Right lung (tissue), 5 donors: ENCODE results near the gene MMP25. TPM values are rescaled to one million over a fixed set of nuclear protein-coding genes. Genes with fewer than 3 reads are reported as not detected.
"Not testable (repeated sequence)": the region's sequence is repeated elsewhere in the genome, so short reads cannot be mapped to it uniquely, and the experiment has no call there.

ENCODE experiments used
- DNase-seq, 2 donors: peaks; one replicate each; pipeline ENCODE4 v3.0.0-alpha.2; 2013
- polyA plus RNA-seq, 5 donors: library from polyadenylated mRNA; unstranded; fragments of 120-200 nt; gene quantifications; one replicate each; pipeline versions ENCODE4 v1.2.1 to v1.2.3, GENCODE V29; 2013; ENCODE audit warnings: inconsistent platforms in 1 of 5, low replicate concordance in 1 of 5; ENCODE audit not compliant: insufficient read length in 5 of 5, insufficient read depth in 1 of 5

Gene MMP25
- polyA plus RNA-seq, 5 donors: 1.4 to 3.4 (median 2.1) TPM

- not testable (repeated sequence) for DNase-seq
These were observed 9.4 kb downstream of the MMP25 start for GRCh38 chr16:3055734-3056115.

GRCh38 chr16:3056336-3057180 is 10.2 kb downstream of the MMP25 start:
- no peak for DNase-seq

DNA sequence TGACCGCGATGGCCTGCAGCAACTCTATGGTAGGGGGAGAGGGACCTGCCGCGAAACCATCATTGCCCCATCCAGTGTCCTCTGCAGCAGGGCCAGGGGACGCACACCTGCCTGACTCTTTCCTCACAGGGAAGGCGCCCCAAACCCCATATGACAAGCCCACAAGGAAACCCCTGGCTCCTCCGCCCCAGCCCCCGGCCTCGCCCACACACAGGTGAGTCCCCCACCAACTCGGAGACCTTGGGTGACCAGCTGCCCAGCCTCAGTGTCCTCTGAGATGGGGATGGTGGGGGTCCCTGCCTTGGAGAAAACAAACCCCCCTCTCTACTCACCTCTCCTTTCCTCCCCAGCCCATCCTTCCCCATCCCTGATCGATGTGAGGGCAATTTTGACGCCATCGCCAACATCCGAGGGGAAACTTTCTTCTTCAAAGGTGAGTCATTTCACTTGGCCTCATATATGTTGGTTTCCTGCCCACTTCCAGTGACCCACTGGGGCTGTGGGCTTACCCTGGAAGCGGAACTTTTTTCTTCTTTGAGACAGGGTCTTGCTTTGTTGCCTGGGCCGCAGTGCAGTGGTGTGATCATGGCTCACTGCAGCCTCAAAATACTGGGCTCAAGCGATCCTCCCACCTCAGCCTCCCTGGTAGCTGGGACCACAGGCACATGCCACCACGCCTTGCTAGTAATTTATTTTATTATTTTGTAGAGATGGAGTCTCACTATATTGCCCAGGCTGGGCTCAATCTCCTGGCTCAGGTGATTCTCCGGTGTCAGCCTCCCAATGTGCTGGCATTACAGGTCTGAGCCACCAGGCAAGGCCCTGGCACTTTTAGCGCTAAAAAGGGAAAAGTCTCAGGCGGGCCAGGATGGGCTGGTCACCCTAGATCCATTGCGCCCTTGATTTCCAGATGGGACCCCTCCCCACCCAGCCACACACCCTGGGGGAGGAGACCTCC is 11.1 kb downstream of the MMP25 start:
- no peak for DNase-seq

DNA sequence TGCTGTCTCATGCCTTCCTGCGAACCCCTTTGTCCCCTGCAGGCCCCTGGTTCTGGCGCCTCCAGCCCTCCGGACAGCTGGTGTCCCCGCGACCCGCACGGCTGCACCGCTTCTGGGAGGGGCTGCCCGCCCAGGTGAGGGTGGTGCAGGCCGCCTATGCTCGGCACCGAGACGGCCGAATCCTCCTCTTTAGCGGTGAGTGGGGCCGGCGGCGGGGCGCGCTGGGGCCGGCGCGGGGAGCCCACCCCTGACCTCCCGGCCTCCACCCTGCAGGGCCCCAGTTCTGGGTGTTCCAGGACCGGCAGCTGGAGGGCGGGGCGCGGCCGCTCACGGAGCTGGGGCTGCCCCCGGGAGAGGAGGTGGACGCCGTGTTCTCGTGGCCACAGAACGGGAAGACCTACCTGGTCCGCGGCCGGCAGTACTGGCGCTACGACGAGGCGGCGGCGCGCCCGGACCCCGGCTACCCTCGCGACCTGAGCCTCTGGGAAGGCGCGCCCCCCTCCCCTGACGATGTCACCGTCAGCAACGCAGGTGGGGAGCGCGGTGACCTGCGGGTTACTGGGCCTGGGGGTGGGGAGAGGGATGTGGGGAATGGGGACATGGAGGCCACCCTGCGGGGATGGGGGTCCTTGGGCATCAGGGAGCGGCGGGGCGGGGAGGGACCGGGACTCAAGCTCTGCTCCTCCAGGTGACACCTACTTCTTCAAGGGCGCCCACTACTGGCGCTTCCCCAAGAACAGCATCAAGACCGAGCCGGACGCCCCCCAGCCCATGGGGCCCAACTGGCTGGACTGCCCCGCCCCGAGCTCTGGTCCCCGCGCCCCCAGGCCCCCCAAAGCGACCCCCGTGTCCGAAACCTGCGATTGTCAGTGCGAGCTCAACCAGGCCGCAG is 12.0 kb downstream of the MMP25 start:
- no peak for DNase-seq

GRCh38 chr16:3059041-3059722 is 12.8 kb downstream of the MMP25 start:
- DNase-seq: peak; percentile 90 to 92

DNA sequence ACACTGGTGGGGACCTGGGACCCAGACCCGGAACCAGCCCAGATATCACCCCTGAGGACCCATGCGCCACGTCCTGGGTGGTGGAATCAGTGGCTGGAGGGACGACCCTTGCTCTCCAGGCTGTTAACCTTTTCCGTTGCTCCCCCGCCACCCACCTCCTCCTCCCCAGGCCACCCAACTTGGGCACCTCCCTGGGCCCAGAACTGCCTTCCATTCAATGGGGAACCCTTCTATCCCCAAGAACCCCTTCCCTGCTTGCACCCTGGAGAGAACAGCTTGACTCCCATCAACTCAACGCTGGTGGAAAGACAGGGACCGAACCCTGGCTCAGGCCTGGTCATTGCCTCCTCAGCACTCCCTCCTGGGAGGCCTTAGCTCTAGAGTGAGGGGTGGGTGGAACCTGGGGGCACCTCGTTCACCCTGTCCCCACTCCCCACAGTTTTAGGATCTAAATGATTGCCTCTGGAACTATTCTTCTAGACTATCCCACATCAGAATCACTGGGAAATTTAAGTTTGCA is 13.4 kb downstream of the MMP25 start:
- no peak for DNase-seq

GRCh38 chr16:3060339-3061127 is 14.2 kb downstream of the MMP25 start:
- no peak for DNase-seq

- DNase-seq: no peak
These were observed 16.2 kb downstream of the MMP25 start for GRCh38 chr16:3062553-3062952.

DNA sequence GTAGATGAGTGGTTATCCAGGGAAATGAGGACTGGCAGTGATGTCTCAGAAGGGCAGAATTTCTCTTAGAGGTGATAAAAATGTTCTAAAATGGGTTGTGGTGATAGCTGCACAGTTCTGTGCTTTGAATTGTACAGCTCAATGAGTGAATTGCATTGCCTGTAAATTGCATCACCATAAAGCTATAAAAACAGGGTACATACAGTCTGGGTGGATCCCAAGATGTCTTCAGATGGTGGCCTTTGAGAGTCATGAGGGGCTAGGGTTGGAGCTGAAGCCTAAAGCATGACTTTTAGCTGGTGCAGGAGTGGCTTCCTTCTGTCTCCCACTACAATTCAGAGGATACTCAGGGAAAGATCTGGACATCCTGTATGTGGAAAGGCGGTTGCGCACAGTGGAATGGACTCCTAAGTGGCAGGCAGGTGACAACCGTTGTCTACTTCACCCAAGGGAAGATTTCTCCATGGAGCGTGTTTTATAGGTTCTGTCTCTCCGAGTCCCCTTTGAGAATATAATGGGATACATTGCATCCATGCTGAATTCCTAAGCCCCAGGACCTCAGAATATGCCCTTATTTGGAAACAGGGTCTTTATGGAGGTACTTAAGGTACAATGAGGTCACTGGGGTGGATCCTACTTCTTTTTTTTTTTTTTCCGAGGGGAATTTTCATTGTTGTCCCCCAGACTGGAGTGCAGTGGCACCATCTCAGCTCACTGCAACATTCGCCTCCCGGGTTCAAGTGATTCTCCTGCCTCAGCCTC is 17.4 kb downstream of the MMP25 start:
- no peak for DNase-seq

- no peak for DNase-seq
These were observed 18.8 kb downstream of the MMP25 start, which contains the start of gene IL32 for GRCh38 chr16:3065069-3065741. Gene IL32, plus strand, starts transcription at chr16:3065640. Its CDS starts 172 bp downstream, at chr16:3065812.

- no peak for DNase-seq
These were observed 19.5 kb downstream of the MMP25 start for GRCh38 chr16:3065742-3066439.

GRCh38 chr16:3066440-3066748 is 20.0 kb downstream of the MMP25 start:
- no peak for DNase-seq

DNA sequence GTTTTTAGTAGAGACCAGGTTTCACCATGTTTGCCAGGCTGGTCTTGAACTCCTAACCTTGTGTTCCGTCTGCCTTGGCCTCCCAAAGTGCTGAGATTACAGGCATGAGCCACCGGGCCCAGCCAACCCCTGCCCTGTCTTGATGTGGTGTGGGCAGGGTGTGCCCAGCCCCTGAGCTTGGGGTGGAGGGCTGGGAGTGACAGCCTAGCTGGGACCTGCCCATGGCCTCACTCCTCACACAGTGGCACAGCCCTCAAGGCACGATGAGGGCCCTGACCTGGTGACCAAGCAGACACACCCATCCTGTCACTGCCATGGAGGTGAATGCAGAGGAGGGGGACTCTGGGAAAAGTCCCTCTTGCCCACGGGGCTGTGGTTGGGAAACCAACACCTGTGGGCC is 22.1 kb downstream of the MMP25 start:
- no peak for DNase-seq

- not testable (repeated sequence) for DNase-seq
These were observed 22.8 kb downstream of the MMP25 start for GRCh38 chr16:3069146-3069545.

DNA sequence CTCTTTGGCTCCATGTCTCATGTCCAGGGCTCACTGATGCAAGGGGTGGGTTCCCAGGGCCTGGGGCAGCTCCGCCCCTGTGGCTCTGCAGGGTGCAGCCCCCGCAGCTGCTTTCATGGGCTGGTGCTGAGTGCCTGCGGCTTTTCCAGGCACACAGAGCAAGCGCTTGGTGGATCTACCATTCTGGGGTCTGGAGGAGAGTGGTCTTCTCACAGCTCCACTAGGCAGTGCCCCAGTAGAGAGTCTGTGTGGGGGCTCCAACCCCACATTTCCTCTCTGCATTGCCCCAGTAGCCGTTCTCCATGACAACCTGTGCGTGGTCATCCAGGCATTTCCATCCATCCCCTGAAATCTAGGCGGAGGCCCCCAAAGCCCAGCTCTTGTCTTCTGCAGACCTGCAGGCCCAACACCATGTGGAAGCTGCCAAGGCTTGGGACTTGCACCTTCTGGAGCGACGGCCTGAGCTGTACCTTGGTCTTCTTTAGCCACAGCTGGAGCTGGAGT is 24.3 kb downstream of the MMP25 start:
- no peak for DNase-seq

DNA sequence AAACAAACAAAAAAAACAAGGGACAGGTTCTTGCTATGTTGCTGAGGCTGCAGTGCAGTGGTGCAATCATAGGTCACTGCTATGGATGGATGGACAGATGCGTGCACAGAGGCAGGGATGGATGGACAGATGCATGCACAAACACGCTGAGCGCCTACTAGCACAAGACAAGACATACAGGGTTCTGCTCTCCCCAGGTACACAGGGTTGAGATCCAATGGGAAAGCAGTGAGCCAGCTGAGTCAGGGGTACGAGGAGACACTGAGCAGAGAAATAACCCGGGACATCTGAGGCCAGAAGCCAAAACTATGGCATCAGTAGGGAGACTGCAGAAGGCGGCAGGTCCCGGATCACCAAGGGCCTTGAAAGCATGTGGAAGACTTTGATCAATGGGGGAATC is 25.3 kb downstream of the MMP25 start:
- DNase-seq: no peak

- not testable (repeated sequence) for DNase-seq
These were observed 25.8 kb downstream of the MMP25 start for GRCh38 chr16:3072148-3072547.
